Body of pancreas (tissue), 4 donors: ENCODE data around the gene SOHLH2. TPM values are rescaled to one million over a fixed set of nuclear protein-coding genes. Genes with fewer than 3 reads are reported as not detected.

Source experiments
- ATAC-seq: fragments of 150-250 bp; one replicate; pipeline ENCODE4 v1.9.1; 2016
- DNase-seq, 4 donors: peaks; one replicate each; pipeline ENCODE4 v3.0.0-alpha.2; 2019
- H3K27ac ChIP-seq, 4 donors: fragments of 200-600 bp; sonication (generic); 1 replicate in 3 of 4; 2 replicates in 1 of 4; pipeline versions ENCODE4 v1.5.1 to v1.6.1; 2016 to 2019; ENCODE audit warnings: mild to moderate bottlenecking in 1 of 4, mixed read lengths in 1 of 4, moderate library complexity in 1 of 4
- H3K27me3 ChIP-seq, 2 donors: fragments of 200-600 bp; sonication (generic); one replicate each; pipeline ENCODE4 v1.6.0; 2016; ENCODE audit warnings: mild to moderate bottlenecking in 1 of 2
- H3K36me3 ChIP-seq, 2 donors: fragments of 200-600 bp; sonication (generic); replicated peaks in 1 of 2; 2 replicates each; pipeline ENCODE4 v1.5.1; 2016; ENCODE audit warnings: low read depth in 2 of 2; ENCODE audit not compliant: insufficient read depth in 1 of 2
- H3K4me1 ChIP-seq: fragments of 200-600 bp; sonication (generic); one replicate; pipeline ENCODE4 v1.6.0; 2016
- H3K4me3 ChIP-seq, 2 donors: fragments of 200-600 bp; sonication (generic); 1 replicate in 1 of 2; 2 replicates in 1 of 2; pipeline ENCODE4 v1.5.1; 2016 to 2019
- H3K9me3 ChIP-seq, 3 donors: fragments of 200-600 bp; sonication (generic); 1 replicate in 2 of 3; 2 replicates in 1 of 3; pipeline ENCODE4 v1.5.1; 2016
- POLR2A ChIP-seq, 3 donors: fragments of 450-650 bp; IDR thresholded peaks; one replicate each; pipeline ENCODE4 v1.6.1; 2016; ENCODE audit warnings: antibody characterized with exemption in 3 of 3, mild to moderate bottlenecking in 2 of 3
- WGBS, 2 donors: methylation state at CpG; one replicate each; pipeline ENCODE4 v1.1.5; 2017; 5-methylcytosine and 5-hydroxymethylcytosine counted together
- intact Hi-C: fragments of 100-400 bp; cut with DNase I; formaldehyde crosslinking; loops from one replicate; pipeline ENCODE4 v1.15.1; 2023
- total RNA-seq, 2 donors: library from RNA; depleted of rRNA; stranded (reverse); fragments of >200 nt; gene quantifications; one replicate each; pipeline ENCODE4 v1.1.0, GENCODE V29; 2016
- TF ChIP-seq, protein P1 (sequence below), 7 experiments: fragments of 450-650 bp in 4 of 7; fragments of 200-600 bp in 3 of 7; sonication (generic) in 3 of 7; IDR thresholded peaks; one replicate each; pipeline ENCODE4 v1.5.1; 2016 to 2019; ENCODE audit warnings: antibody characterized with exemption in 7 of 7

The SOHLH2 gene, protein sequence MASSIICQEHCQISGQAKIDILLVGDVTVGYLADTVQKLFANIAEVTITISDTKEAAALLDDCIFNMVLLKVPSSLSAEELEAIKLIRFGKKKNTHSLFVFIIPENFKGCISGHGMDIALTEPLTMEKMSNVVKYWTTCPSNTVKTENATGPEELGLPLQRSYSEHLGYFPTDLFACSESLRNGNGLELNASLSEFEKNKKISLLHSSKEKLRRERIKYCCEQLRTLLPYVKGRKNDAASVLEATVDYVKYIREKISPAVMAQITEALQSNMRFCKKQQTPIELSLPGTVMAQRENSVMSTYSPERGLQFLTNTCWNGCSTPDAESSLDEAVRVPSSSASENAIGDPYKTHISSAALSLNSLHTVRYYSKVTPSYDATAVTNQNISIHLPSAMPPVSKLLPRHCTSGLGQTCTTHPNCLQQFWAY
- not detected for total RNA-seq

DNA sequence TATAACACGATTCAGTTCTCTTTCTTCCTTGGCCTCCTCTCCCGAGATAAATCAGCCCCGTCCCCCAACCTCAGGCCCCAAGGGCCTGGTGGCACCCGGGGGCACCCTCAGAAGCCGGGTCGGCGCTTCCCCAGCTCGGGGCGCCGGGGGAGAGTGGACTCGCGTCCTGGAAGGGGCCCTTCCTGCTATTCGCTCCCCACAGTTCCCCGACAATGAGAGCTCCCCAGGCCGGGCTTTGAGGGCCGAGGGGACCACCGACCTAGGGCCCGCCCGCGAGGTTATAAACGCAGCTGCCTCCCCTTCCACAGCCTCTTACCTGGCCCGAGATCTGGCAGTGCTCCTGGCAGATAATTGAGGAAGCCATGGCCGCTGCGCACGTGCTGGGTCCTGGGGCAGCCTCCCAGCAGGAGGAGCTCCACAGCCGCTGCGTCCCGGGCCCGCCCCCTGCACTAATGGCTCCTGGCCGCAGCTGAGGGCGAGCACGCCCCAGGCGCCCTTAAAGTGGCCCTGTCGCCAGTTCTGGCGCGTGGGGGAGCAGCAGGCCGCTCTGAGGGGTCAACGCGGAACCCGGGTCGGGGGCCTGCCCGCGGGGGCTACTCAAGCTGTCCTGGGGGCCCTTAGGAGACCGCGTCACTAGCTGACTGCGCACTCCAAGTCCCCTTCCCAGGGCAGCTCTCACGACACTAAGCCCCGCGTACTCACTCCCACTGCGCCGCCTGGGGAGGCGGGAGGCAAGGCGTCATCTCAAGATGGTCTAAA lies at the start of gene SOHLH2:
TSS of gene SOHLH2 (minus strand) at position 394 of the 759 bp plus-strand sequence. CDS start at position 364, 30 bp downstream.
- no peaks in the 10 kb centered on the region for H3K4me1 ChIP-seq
- TF ChIP-seq, protein P1, sequence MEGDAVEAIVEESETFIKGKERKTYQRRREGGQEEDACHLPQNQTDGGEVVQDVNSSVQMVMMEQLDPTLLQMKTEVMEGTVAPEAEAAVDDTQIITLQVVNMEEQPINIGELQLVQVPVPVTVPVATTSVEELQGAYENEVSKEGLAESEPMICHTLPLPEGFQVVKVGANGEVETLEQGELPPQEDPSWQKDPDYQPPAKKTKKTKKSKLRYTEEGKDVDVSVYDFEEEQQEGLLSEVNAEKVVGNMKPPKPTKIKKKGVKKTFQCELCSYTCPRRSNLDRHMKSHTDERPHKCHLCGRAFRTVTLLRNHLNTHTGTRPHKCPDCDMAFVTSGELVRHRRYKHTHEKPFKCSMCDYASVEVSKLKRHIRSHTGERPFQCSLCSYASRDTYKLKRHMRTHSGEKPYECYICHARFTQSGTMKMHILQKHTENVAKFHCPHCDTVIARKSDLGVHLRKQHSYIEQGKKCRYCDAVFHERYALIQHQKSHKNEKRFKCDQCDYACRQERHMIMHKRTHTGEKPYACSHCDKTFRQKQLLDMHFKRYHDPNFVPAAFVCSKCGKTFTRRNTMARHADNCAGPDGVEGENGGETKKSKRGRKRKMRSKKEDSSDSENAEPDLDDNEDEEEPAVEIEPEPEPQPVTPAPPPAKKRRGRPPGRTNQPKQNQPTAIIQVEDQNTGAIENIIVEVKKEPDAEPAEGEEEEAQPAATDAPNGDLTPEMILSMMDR (IDR thresholded peaks at IDR 0.05) = no peak
- TF ChIP-seq POLR2A (IDR thresholded peaks at IDR 0.05) = no peak
- intact Hi-C loops = no loop called here
- no peaks in the 10 kb centered on the region for H3K36me3 ChIP-seq
- no peaks in the 10 kb centered on the region for H3K27me3 ChIP-seq
- no peak within 1 kb of the TSS for H3K27ac ChIP-seq
- H3K4me3 ChIP-seq = no peak within 1 kb of the TSS
- WGBS, 2 donors = 87 to 90% methylated on average over 27 of the region's 53 CpGs
- H3K9me3 ChIP-seq = no peaks in the 10 kb centered on the region
- no peak for ATAC-seq
- DNase-seq = no peak

DNA sequence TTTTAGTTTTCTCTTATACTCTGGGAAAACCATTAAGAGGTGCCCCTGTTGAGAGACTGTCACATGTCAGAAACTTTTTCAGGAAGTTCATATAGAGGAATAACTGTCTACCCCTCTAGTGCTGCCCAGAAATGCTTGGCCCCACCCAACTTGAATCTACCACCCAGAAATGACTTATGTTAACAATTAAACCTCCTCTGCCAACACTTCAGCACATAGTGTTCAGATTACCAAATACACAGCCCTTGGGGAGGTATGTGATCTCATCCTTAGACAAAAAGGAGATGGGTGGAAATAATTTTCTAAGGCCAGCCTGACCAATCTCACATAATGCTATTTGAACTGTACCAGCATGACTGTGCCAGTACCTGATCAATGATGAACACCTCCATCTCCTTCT lies 47.6 kb upstream of the SOHLH2 start:
- DNase-seq (no peak), ATAC-seq (no peak)
- TF ChIP-seq, protein P1 (IDR thresholded peaks at IDR 0.05) = no peak
- TF ChIP-seq POLR2A (IDR thresholded peaks at IDR 0.05) = no peak
- no peaks in the 10 kb centered on the region for H3K36me3 ChIP-seq
- no peaks in the 10 kb centered on the region for H3K27me3 ChIP-seq
- H3K27ac ChIP-seq = no peak overlapping the region
- intact Hi-C loops = no loop called here
- H3K4me3 ChIP-seq = no peak overlapping the region
- no peaks in the 10 kb centered on the region for H3K4me1 ChIP-seq
- no peaks in the 10 kb centered on the region for H3K9me3 ChIP-seq

DNA sequence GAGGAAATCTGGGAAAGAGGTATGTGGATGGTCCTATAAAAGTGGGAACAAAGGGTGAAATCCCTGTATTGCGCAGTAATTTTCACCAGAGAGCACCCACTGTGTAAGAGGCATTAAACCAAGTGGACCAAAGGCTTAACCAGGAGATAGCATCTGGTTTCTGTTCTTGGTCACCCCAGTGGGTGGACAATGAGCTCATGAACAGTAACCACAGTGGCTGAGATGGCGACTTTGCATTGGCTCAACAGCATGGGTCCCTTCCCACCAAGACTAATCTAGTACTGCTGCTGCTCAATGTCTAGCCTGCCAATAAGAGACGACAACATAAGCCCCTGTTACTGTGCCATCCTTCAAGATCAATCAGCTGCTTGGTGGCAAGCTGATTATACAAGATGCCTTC lies 46.7 kb upstream of the SOHLH2 start:
- intact Hi-C loops = no loop called here
- DNase-seq (no peak), ATAC-seq (no peak)
- Histone ChIP-seq H3K27ac (no peak overlapping the region), H3K27me3 (no peaks in the 10 kb centered on the region), H3K36me3 (no peaks in the 10 kb centered on the region), H3K4me1 (no peaks in the 10 kb centered on the region), H3K4me3 (no peak overlapping the region), H3K9me3 (no peaks in the 10 kb centered on the region)
- no peak for TF ChIP-seq POLR2A (IDR thresholded peaks at IDR 0.05)
- TF ChIP-seq, protein P1 (IDR thresholded peaks at IDR 0.05) = no peak
- WGBS, 2 donors = 90 to 97% methylated on average over 3 of the region's 3 CpGs

DNA sequence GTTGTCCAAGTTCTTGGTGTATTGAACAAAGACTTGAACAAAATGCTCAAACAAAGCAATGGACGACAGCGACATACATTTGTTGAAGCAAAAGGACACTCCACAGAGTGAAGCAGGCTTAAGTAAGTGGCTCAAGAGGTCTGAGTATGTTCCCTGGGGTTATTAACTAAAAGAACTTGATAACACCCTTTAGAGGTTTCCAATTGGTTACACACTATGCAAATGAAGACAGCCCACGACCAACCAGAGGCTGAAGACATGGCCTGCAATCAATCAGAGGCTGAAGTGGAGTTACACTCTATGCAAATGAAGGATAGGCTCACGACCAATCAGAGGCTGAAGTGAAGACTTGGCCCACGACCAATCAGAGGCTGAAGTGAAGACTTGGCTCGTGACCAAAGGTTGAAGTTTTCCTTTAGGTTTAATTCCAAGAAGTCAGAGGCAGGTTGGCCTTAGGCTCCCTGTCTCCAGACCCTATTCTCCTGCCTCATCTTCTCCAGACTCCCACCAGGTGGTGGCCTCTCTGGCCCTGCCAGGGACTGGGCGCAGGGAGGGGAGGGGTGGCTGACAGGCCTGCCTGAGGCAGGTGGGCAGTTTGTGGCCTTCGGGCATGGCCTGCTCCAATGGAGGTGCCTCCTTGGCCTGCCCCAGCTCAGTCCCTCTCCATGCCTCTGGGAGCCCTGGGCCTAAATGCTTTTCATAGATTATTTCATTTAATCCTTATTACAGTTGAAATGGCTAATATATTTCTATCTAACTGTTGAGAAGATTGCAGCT lies 45.2 kb upstream of the SOHLH2 start:
- Histone ChIP-seq H3K27me3 (no peaks in the 10 kb centered on the region), H3K27ac (no peak overlapping the region), H3K36me3 (no peaks in the 10 kb centered on the region), H3K4me1 (no peaks in the 10 kb centered on the region), H3K9me3 (no peaks in the 10 kb centered on the region), H3K4me3 (no peak overlapping the region)
- intact Hi-C loops = no loop called here
- DNase-seq = no peak
- WGBS, 2 donors = 82 to 88% methylated on average over 8 of the region's 8 CpGs
- ATAC-seq = no peak
- no peak for TF ChIP-seq POLR2A (IDR thresholded peaks at IDR 0.05)
- TF ChIP-seq, protein P1 (IDR thresholded peaks at IDR 0.05) = no peak
